ENCODE data around the gene GADD45B. TPM values are rescaled to one million over a fixed set of nuclear protein-coding genes. Genes with fewer than 3 reads are reported as not detected.

Gene GADD45B
- total RNA-seq, 1 donor: 528 TPM

GRCh38 chr19:2524361-2524839 is 48.5 kb downstream of the GADD45B start:
- no peaks in the 10 kb centered on the region for H3K9me3 ChIP-seq (ENCODE audit: low read depth, low read length)
- no peak overlapping the region for H3K4me3 ChIP-seq (ENCODE audit: low read length)
- no peaks in the 10 kb centered on the region for H3K27me3 ChIP-seq (ENCODE audit: insufficient read depth, low read length)
- no peaks in the 10 kb centered on the region for H3K4me1 ChIP-seq (ENCODE audit: insufficient read depth, low read length)

- no peak overlapping the region for H3K4me3 ChIP-seq (ENCODE audit: low read length)
- no peaks in the 10 kb centered on the region for H3K4me1 ChIP-seq (ENCODE audit: insufficient read depth, low read length)
- no peaks in the 10 kb centered on the region for H3K9me3 ChIP-seq (ENCODE audit: low read depth, low read length)
- no peaks in the 10 kb centered on the region for H3K27me3 ChIP-seq (ENCODE audit: insufficient read depth, low read length)
Measured at GRCh38 chr19:2524840-2525723, 49.2 kb downstream of the GADD45B start.

- Histone ChIP-seq H3K4me1 (ENCODE audit: insufficient read depth, low read length) (no peaks in the 10 kb centered on the region), H3K27me3 (ENCODE audit: insufficient read depth, low read length) (no peaks in the 10 kb centered on the region), H3K4me3 (ENCODE audit: low read length) (no peak overlapping the region)
Measured at GRCh38 chr19:2527171-2527570, 51.2 kb downstream of the GADD45B start.

GRCh38 chr19:2527686-2528085 is 51.8 kb downstream of the GADD45B start:
- Histone ChIP-seq H3K4me1 (ENCODE audit: insufficient read depth, low read length) (no peaks in the 10 kb centered on the region), H3K9me3 (ENCODE audit: low read depth, low read length) (no peaks in the 10 kb centered on the region), H3K27me3 (ENCODE audit: insufficient read depth, low read length) (no peaks in the 10 kb centered on the region), H3K4me3 (ENCODE audit: low read length) (no peak overlapping the region)

More at GRCh38 chr19:2527171-2527570, 51.2 kb downstream of the GADD45B start:
- no peaks in the 10 kb centered on the region for H3K9me3 ChIP-seq (ENCODE audit: low read depth, low read length)

Other genes starting within 250 kb of the GADD45B start
- 25.3 TPM for gene PLEKHJ1, start 239.8 kb upstream of the GADD45B start, total RNA-seq
- 68.1 TPM for gene SF3A2, start 239.3 kb upstream of the GADD45B start, total RNA-seq
- gene AMH, start 226.8 kb upstream of the GADD45B start, total RNA-seq: 1.3 TPM
- not detected for gene JSRP1, start 219.7 kb upstream of the GADD45B start, total RNA-seq
- 0.52 TPM for gene PEAK3, start 194.0 kb upstream of the GADD45B start, total RNA-seq
- gene LINGO3, start 168.0 kb upstream of the GADD45B start, total RNA-seq: 0.52 TPM
- gene LSM7, start 147.5 kb upstream of the GADD45B start, total RNA-seq: 111 TPM
- gene SPPL2B, start 147.4 kb upstream of the GADD45B start, total RNA-seq: 33.5 TPM
- 0.10 TPM for gene TMPRSS9, start 115.9 kb upstream of the GADD45B start, total RNA-seq
- gene TIMM13, start 48.5 kb upstream of the GADD45B start, total RNA-seq: 5.8 TPM
- 6.7 TPM for gene LMNB2, start 19.2 kb upstream of the GADD45B start, total RNA-seq
- 2.0 TPM for gene GNG7, start 226.6 kb downstream of the GADD45B start, total RNA-seq
- 1.2 TPM for gene DIRAS1, start 245.2 kb downstream of the GADD45B start, total RNA-seq

All from mononuclear cell (primary cell).